ENCODE results near the gene PCCA.

GRCh38 chr13:100063333-100063732, 25.6 kb upstream of the PCCA start:
- TF ChIP-seq CTCF (conservative IDR thresholded peaks at IDR 0.05 in 1 of 2, IDR thresholded peaks at IDR 0.05 in 1 of 2; ENCODE audit: low read depth in 1 of 2, low read length in 2 of 2), result no peak
- TF ChIP-seq EZH2 (IDR thresholded peaks at IDR 0.05; ENCODE audit: low read length, missing control alignments), result no peak
